ENCODE data around the gene RRP1B. TPM values are rescaled to one million over a fixed set of nuclear protein-coding genes. Genes with fewer than 3 reads are reported as not detected.
"Not testable (repeated sequence)": the region's sequence is repeated elsewhere in the genome, so short reads cannot be mapped to it uniquely, and the experiment has no call there.

Gene RRP1B
- total and polyA plus RNA-seq, 8 donors, result 16.0 to 33.3 (median 28.2) TPM

- peaks cover 0 to 87% of the 10 kb centered on the region in 2 donors for H3K36me3 ChIP-seq
- H3K4me3 ChIP-seq, result no peak overlapping the region
- no peak overlapping the region for H3K27ac ChIP-seq
- no peak for DNase-seq
- intact Hi-C loops (cut with DNase I), result no loop called here
- H3K9me3 ChIP-seq, result no peaks in the 10 kb centered on the region
- TF ChIP-seq, protein P1, sequence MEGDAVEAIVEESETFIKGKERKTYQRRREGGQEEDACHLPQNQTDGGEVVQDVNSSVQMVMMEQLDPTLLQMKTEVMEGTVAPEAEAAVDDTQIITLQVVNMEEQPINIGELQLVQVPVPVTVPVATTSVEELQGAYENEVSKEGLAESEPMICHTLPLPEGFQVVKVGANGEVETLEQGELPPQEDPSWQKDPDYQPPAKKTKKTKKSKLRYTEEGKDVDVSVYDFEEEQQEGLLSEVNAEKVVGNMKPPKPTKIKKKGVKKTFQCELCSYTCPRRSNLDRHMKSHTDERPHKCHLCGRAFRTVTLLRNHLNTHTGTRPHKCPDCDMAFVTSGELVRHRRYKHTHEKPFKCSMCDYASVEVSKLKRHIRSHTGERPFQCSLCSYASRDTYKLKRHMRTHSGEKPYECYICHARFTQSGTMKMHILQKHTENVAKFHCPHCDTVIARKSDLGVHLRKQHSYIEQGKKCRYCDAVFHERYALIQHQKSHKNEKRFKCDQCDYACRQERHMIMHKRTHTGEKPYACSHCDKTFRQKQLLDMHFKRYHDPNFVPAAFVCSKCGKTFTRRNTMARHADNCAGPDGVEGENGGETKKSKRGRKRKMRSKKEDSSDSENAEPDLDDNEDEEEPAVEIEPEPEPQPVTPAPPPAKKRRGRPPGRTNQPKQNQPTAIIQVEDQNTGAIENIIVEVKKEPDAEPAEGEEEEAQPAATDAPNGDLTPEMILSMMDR (IDR thresholded peaks at IDR 0.05), result no peak
- H3K27me3 ChIP-seq, result no peaks in the 10 kb centered on the region
- no peak for ATAC-seq
- H3K4me1 ChIP-seq, result no peaks in the 10 kb centered on the region
Observed at GRCh38 chr21:43675871-43676270, 16.5 kb downstream of the RRP1B start.

DNA sequence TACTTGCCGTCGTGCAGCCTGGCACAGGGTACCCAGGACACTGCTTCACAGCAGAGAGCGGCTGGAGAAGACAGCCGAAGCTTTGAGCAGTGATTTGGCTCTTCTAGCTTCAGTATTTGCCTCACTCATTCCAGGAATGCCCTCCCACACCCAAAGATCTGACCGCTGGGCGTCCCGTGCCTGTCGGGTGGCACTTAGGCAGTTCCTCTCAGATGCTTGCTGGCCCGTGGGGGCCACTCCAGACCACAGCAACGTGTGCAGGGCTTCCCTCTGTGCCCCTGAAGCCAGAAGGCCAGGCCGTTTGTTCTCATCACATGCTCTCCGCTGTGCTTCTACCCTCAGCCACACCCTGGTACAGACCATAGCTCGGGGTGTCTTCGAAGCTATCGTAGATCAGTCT, 17.0 kb downstream of the RRP1B start:
- no peak for DNase-seq
- intact Hi-C loops (cut with DNase I), result no loop called here
- H3K27me3 ChIP-seq, result no peaks in the 10 kb centered on the region

GRCh38 chr21:43679951-43680350, 20.6 kb downstream of the RRP1B start:
- intact Hi-C loops (cut with DNase I), result no loop called here
- H3K36me3 ChIP-seq, result peaks cover 0 to 92% of the 10 kb centered on the region in 2 donors
- peaks cover 0 to 7% of the 10 kb centered on the region in 2 donors for H3K4me1 ChIP-seq
- H3K27ac ChIP-seq, result no peak overlapping the region
- ATAC-seq (no peak), DNase-seq (no peak)
- H3K27me3 ChIP-seq, result no peaks in the 10 kb centered on the region
- TF ChIP-seq, protein P1 (IDR thresholded peaks at IDR 0.05), result no peak
- no peaks in the 10 kb centered on the region for H3K9me3 ChIP-seq
- H3K4me3 ChIP-seq, result no peak overlapping the region

More for the DNA sequence above, 17.0 kb downstream of the RRP1B start:
- Histone ChIP-seq H3K36me3 (peaks cover 0 to 87% of the 10 kb centered on the region in 2 donors), H3K4me1 (no peaks in the 10 kb centered on the region), H3K27ac (no peak overlapping the region), H3K9me3 (no peaks in the 10 kb centered on the region), H3K4me3 (no peak overlapping the region)
- TF ChIP-seq, protein P1 (IDR thresholded peaks at IDR 0.05), result no peak
- no peak for ATAC-seq

DNA sequence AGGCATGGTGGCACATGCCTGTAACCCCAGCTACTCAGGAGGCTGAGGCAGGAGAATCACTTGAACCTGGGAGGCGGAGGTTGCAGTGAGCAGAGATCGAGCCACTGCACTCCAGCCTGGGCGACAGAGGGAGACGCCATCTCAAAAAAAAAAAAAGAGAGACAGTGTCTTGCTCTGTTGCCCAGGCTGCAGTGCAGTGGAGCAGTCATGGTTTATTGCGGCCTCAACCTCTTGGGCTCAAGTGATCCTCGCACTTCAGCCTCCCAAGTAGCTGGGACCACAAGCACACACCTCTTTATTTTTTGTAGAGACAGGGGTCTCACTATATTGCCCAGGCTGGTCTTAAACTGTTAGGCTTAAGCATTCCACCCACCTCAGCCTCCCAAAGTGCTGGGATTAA, 21.1 kb downstream of the RRP1B start:
- peaks cover 0 to 92% of the 10 kb centered on the region in 2 donors for H3K36me3 ChIP-seq
- H3K27ac ChIP-seq; DNase-seq; H3K27me3 ChIP-seq; H3K9me3 ChIP-seq; H3K4me1 ChIP-seq; H3K4me3 ChIP-seq; intact Hi-C loops (cut with DNase I); ATAC-seq: not testable (repeated sequence)

GRCh38 chr21:43681650-43682049, 22.3 kb downstream of the RRP1B start:
- H3K9me3 ChIP-seq, result no peaks in the 10 kb centered on the region
- intact Hi-C loops (cut with DNase I), result no loop called here
- no peaks in the 10 kb centered on the region for H3K27me3 ChIP-seq
- H3K36me3 ChIP-seq, result peaks cover 0 to 92% of the 10 kb centered on the region in 2 donors
- TF ChIP-seq, protein P1 (IDR thresholded peaks at IDR 0.05), result no peak
- no peak overlapping the region for H3K4me3 ChIP-seq
- H3K4me1 ChIP-seq, result peaks cover 0 to 7% of the 10 kb centered on the region in 2 donors
- H3K27ac ChIP-seq, result no peak overlapping the region
- ATAC-seq (no peak), DNase-seq (no peak)

DNA sequence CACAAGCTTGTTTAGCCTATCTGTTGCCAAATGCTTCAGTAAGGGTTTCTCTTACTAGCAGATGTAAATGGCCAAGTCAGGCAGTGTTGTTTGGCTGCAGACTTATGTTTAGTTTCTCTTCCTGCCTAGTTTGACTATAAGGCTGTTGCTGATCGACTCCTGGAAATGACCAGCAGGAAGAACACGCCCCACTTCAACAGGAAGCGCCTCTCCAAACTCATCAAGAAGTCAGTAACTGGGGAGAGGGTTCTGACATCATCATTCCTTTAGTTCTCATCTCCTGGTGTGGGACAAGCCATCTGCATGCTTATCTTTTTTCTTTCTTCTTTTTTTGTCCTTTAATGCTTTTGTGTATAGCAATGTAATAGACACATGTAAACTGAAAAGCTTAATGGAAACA, 25.1 kb downstream of the RRP1B start:
- intact Hi-C loops (cut with DNase I), result no loop called here
- no peak overlapping the region for H3K4me3 ChIP-seq
- peaks cover 0 to 7% of the 10 kb centered on the region in 2 donors for H3K4me1 ChIP-seq
- no peaks in the 10 kb centered on the region for H3K9me3 ChIP-seq
- peaks cover 3 to 95% of the 10 kb centered on the region in 2 donors for H3K36me3 ChIP-seq
- H3K27ac ChIP-seq, result peak overlapping the region in 1 of 2 donors; percentile 63
- ATAC-seq, result peak; percentile 53
- DNase-seq, result no peak
- TF ChIP-seq, protein P1 (IDR thresholded peaks at IDR 0.05), result no peak
- H3K27me3 ChIP-seq, result no peaks in the 10 kb centered on the region

Data from left lung (tissue), 10 donors.